ENCODE results near the gene SIL1. TPM values are rescaled to one million over a fixed set of nuclear protein-coding genes. Genes with fewer than 3 reads are reported as not detected.
"Not testable (repeated sequence)": the region's sequence is repeated elsewhere in the genome, so short reads cannot be mapped to it uniquely, and the experiment has no call there.

SIL1 gene
- total RNA-seq, 2 donors from 2014 or later, result 69.9 to 75.6 TPM

GRCh38 chr5:139038613-139039305 lies 159.4 kb downstream of the SIL1 start:
- intact Hi-C loops (cut with DNase I), result no loop called here
- no peak for DNase-seq (ENCODE audit: low spot score)
- H3K27me3 ChIP-seq (replicated peaks; ENCODE audit: insufficient read depth), result no peaks in the 10 kb centered on the region
- no peak overlapping the region for H3K27ac ChIP-seq
- no peak for TF ChIP-seq POLR2A (IDR thresholded peaks at IDR 0.05)
- TF ChIP-seq CTCF (IDR thresholded peaks at IDR 0.05), result no peak
- no peak for TF ChIP-seq POLR2AphosphoS5 (IDR thresholded peaks at IDR 0.05)
- no peak overlapping the region for H3K4me3 ChIP-seq
- WGBS, result 79% methylated on average over 7 of the region's 7 CpGs
- H3K9me3 ChIP-seq, result no peaks in the 10 kb centered on the region
- no peaks in the 10 kb centered on the region for H3K36me3 ChIP-seq
- no peaks in the 10 kb centered on the region for H3K4me1 ChIP-seq (replicated peaks)

- 86% methylated on average over 3 of the region's 3 CpGs for WGBS
- TF ChIP-seq POLR2A (IDR thresholded peaks at IDR 0.05) (no peak), POLR2AphosphoS5 (IDR thresholded peaks at IDR 0.05) (no peak), CTCF (IDR thresholded peaks at IDR 0.05) (no peak)
- Histone ChIP-seq H3K4me3 (no peak overlapping the region), H3K27ac (no peak overlapping the region), H3K4me1 (replicated peaks) (no peaks in the 10 kb centered on the region), H3K27me3 (replicated peaks; ENCODE audit: insufficient read depth) (no peaks in the 10 kb centered on the region), H3K9me3 (no peaks in the 10 kb centered on the region), H3K36me3 (no peaks in the 10 kb centered on the region)
- intact Hi-C loops (cut with DNase I), result no loop called here
- DNase-seq (ENCODE audit: low spot score), result no peak
Observed at GRCh38 chr5:139037732-139038131, 160.4 kb downstream of the SIL1 start.

GRCh38 chr5:139036332-139036731 lies 161.8 kb downstream of the SIL1 start:
- H3K9me3 ChIP-seq; H3K36me3 ChIP-seq; H3K4me1 ChIP-seq (replicated peaks); H3K4me3 ChIP-seq; intact Hi-C loops (cut with DNase I); H3K27ac ChIP-seq; H3K27me3 ChIP-seq (replicated peaks; ENCODE audit: insufficient read depth); DNase-seq (ENCODE audit: low spot score): not testable (repeated sequence)
- 82% methylated on average over 3 of the region's 3 CpGs for WGBS

- H3K27ac ChIP-seq, result no peak overlapping the region
- WGBS, result 90% methylated on average over 2 of the region's 2 CpGs
- no peak overlapping the region for H3K4me3 ChIP-seq
- H3K9me3 ChIP-seq, result no peaks in the 10 kb centered on the region
- H3K4me1 ChIP-seq (replicated peaks), result no peaks in the 10 kb centered on the region
- TF ChIP-seq POLR2AphosphoS5 (IDR thresholded peaks at IDR 0.05) (no peak), CTCF (IDR thresholded peaks at IDR 0.05) (no peak), POLR2A (IDR thresholded peaks at IDR 0.05) (no peak)
- DNase-seq (ENCODE audit: low spot score), result no peak
- H3K36me3 ChIP-seq, result no peaks in the 10 kb centered on the region
- no peaks in the 10 kb centered on the region for H3K27me3 ChIP-seq (replicated peaks; ENCODE audit: insufficient read depth)
- intact Hi-C loops (cut with DNase I), result no loop called here
Observed at GRCh38 chr5:139027150-139027549, 171.0 kb downstream of the SIL1 start.

GRCh38 chr5:139025651-139026050 lies 172.5 kb downstream of the SIL1 start:
- WGBS, result 70% methylated on average over 2 of the region's 2 CpGs
- DNase-seq (ENCODE audit: low spot score), result no peak

More at GRCh38 chr5:139025651-139026050, 172.5 kb downstream of the SIL1 start:
- Histone ChIP-seq H3K27me3 (replicated peaks; ENCODE audit: insufficient read depth) (no peaks in the 10 kb centered on the region), H3K4me3 (no peak overlapping the region), H3K27ac (no peak overlapping the region), H3K9me3 (no peaks in the 10 kb centered on the region), H3K4me1 (replicated peaks) (no peaks in the 10 kb centered on the region), H3K36me3 (no peaks in the 10 kb centered on the region)
- no peak for TF ChIP-seq POLR2AphosphoS5 (IDR thresholded peaks at IDR 0.05)
- TF ChIP-seq CTCF (IDR thresholded peaks at IDR 0.05), result no peak
- TF ChIP-seq POLR2A (IDR thresholded peaks at IDR 0.05), result no peak
- intact Hi-C loops (cut with DNase I), result no loop called here
